ENCODE results near the gene ADAMTS2.
"Not testable (repeated sequence)": the region's sequence is repeated elsewhere in the genome, so short reads cannot be mapped to it uniquely, and the experiment has no call there.

Gene ADAMTS2

GRCh38 chr5:179112469-179113142, 232.7 kb downstream of the ADAMTS2 start:
- H3K4me3 ChIP-seq (replicated peaks; ENCODE audit: low read depth, low read length): no peak overlapping the region
- TF ChIP-seq CTCF (IDR thresholded peaks at IDR 0.05; ENCODE audit: low read depth, low read length, missing control alignments): no peak
- DNase-seq (ENCODE audit: extremely low read depth, low read depth): no peak

GRCh38 chr5:179111267-179112207, 233.7 kb downstream of the ADAMTS2 start:
- DNase-seq (ENCODE audit: extremely low read depth, low read depth): no peak
- no peak overlapping the region for H3K4me3 ChIP-seq (replicated peaks; ENCODE audit: low read depth, low read length)
- no peak for TF ChIP-seq CTCF (IDR thresholded peaks at IDR 0.05; ENCODE audit: low read depth, low read length, missing control alignments)

GRCh38 chr5:179110528-179110927, 234.7 kb downstream of the ADAMTS2 start:
- no peak for TF ChIP-seq CTCF (IDR thresholded peaks at IDR 0.05; ENCODE audit: low read depth, low read length, missing control alignments)

GRCh38 chr5:179101282-179101681, 244.0 kb downstream of the ADAMTS2 start:
- DNase-seq (ENCODE audit: extremely low read depth, low read depth); H3K4me3 ChIP-seq (replicated peaks; ENCODE audit: low read depth, low read length): not testable (repeated sequence)

More at GRCh38 chr5:179110528-179110927, 234.7 kb downstream of the ADAMTS2 start:
- no peak overlapping the region for H3K4me3 ChIP-seq (replicated peaks; ENCODE audit: low read depth, low read length)
- no peak for DNase-seq (ENCODE audit: extremely low read depth, low read depth)

GRCh38 chr5:179089502-179089901, 255.8 kb downstream of the ADAMTS2 start:
- no peak for DNase-seq (ENCODE audit: extremely low read depth, low read depth)

GRCh38 chr5:179080724-179081123, 264.5 kb downstream of the ADAMTS2 start:
- DNase-seq (ENCODE audit: extremely low read depth, low read depth): no peak
- no peak overlapping the region for H3K4me3 ChIP-seq (replicated peaks; ENCODE audit: low read depth, low read length)
- no peak for TF ChIP-seq CTCF (IDR thresholded peaks at IDR 0.05; ENCODE audit: low read depth, low read length, missing control alignments)

More at GRCh38 chr5:179089502-179089901, 255.8 kb downstream of the ADAMTS2 start:
- no peak for TF ChIP-seq CTCF (IDR thresholded peaks at IDR 0.05; ENCODE audit: low read depth, low read length, missing control alignments)
- H3K4me3 ChIP-seq (replicated peaks; ENCODE audit: low read depth, low read length): no peak overlapping the region
